GM23248 (cell line): ENCODE results near the gene ESYT3. TPM values are rescaled to one million over a fixed set of nuclear protein-coding genes. Genes with fewer than 3 reads are reported as not detected.

Experiments
- DNase-seq: peaks from one replicate; pipeline ENCODE4 v3.0.0-alpha.2; 2015
- H2AFZ ChIP-seq: fragments of 200-600 bp; sonication (generic); 2 replicates; pipeline ENCODE4 v1.6.1; 2016; ENCODE audit warnings: antibody characterized with exemption
- H3F3A ChIP-seq: fragments of 200-600 bp; sonication (generic); 2 replicates; pipeline ENCODE4 v1.6.1; 2016; ENCODE audit warnings: mild to moderate bottlenecking, antibody characterized with exemption, mixed run types; ENCODE audit not compliant: insufficient read depth
- H3K27ac ChIP-seq: fragments of 200-600 bp; sonication (generic); 2 replicates; pipeline ENCODE4 v1.5.1; 2016; ENCODE audit warnings: mild to moderate bottlenecking
- H3K27me3 ChIP-seq: fragments of 200-600 bp; sonication (generic); replicated peaks from 2 replicates; pipeline ENCODE4 v1.6.1; 2016; ENCODE audit warnings: mild to moderate bottlenecking; ENCODE audit not compliant: insufficient read depth
- H3K36me3 ChIP-seq: fragments of 200-600 bp; sonication (generic); 2 replicates; pipeline ENCODE4 v1.6.1; 2016; ENCODE audit warnings: low read depth, mild to moderate bottlenecking
- H3K4me1 ChIP-seq: fragments of 200-600 bp; sonication (generic); 2 replicates; pipeline ENCODE4 v1.6.1; 2016; ENCODE audit warnings: mild to moderate bottlenecking; ENCODE audit not compliant: insufficient read depth
- H3K4me2 ChIP-seq: fragments of 200-600 bp; sonication (generic); one replicate; pipeline ENCODE4 v1.6.1; 2016; ENCODE audit warnings: mild to moderate bottlenecking; ENCODE audit not compliant: unreplicated experiment
- H3K4me3 ChIP-seq: fragments of 200-600 bp; sonication (generic); 2 replicates; pipeline ENCODE4 v1.5.1; 2016; ENCODE audit warnings: mild to moderate bottlenecking
- H3K79me2 ChIP-seq: fragments of 200-600 bp; sonication (generic); 2 replicates; pipeline ENCODE4 v1.6.1; 2016; ENCODE audit warnings: mild to moderate bottlenecking; ENCODE audit not compliant: insufficient read depth
- H3K9ac ChIP-seq: fragments of 200-600 bp; sonication (generic); 2 replicates; pipeline ENCODE4 v1.6.1; 2016; ENCODE audit warnings: mild to moderate bottlenecking
- H3K9me2 ChIP-seq: fragments of 200-600 bp; sonication (generic); 2 replicates; pipeline ENCODE4 v1.6.1; 2016; ENCODE audit warnings: mixed run types, mild to moderate bottlenecking, moderate library complexity; ENCODE audit not compliant: insufficient read depth
- H3K9me3 ChIP-seq: fragments of 200-600 bp; sonication (generic); one replicate; pipeline ENCODE4 v1.6.1; 2017; ENCODE audit warnings: low read depth
- H4K20me1 ChIP-seq: fragments of 200-600 bp; sonication (generic); 2 replicates; pipeline ENCODE4 v1.6.0; 2016; ENCODE audit not compliant: insufficient read depth
- EZH2 ChIP-seq: fragments of 200-600 bp; sonication (generic); IDR thresholded peaks from 2 replicates; pipeline ENCODE4 v1.6.1; 2018; ENCODE audit warnings: antibody characterized with exemption, mild to moderate bottlenecking; ENCODE audit not compliant: insufficient read depth, poor library complexity, severe bottlenecking
- EZH2phosphoT487 ChIP-seq: fragments of 200-600 bp; sonication (generic); IDR thresholded peaks from 2 replicates; pipeline ENCODE4 v1.6.1; 2018; ENCODE audit warnings: antibody characterized with exemption, moderate library complexity, mild to moderate bottlenecking, low read depth; ENCODE audit not compliant: insufficient read depth
- WGBS, 2 experiments: methylation state at CpG; one replicate each; pipeline ENCODE4 v1.1.6; 2015 to 2017; ENCODE audit warnings: low lambda C conversion rate in 2 of 2, low coverage in 1 of 2; ENCODE audit errors: missing lambda C conversion rate in 2 of 2; 5-methylcytosine and 5-hydroxymethylcytosine counted together
- in situ Hi-C: fragments of 300-500 bp; cut with MboI; formaldehyde crosslinking; loops from 2 replicates; pipeline ENCODE4 v1.15.0; 2020
- polyA plus RNA-seq: library from polyadenylated mRNA; unstranded; fragments of >200 nt; fragmentation: Nextera tagmentation; extraction: Ambion mirVana; gene quantifications from 2 replicates; pipeline ENCODE4 v1.2.1, GENCODE V29; 2016
- total RNA-seq: library from RNA; depleted of rRNA; stranded (reverse); fragments of >200 nt; shearing (Covaris generic); gene quantifications from 2 replicates; pipeline ENCODE4 v1.2.3, GENCODE V29; 2014

The ESYT3 gene
- total and polyA plus RNA-seq, 2 experiments from 2014 or later = 0.48 to 1.3 TPM

DNA sequence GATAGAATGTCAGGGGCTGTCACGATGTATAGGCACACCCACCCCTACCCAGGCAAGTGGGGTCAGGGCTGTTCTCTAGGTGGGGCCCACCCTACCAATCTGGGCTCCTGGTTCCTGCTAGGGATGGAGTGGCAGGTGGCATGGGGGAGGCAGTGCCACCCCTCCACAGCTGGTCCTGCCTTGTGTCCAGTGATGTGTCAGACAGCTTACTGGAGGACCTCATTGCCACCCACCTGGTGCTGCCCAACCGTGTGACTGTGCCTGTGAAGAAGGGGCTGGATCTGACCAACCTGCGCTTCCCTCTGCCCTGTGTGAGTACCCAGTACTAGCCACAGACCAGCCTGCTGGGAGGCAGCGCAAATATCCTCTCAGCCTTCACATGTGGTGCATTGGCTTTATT, 27.5 kb downstream of the ESYT3 start:
- Histone ChIP-seq H3K27ac (no peak overlapping the region), H3K79me2 (no peaks in the 10 kb centered on the region), H3K27me3 (no peaks in the 10 kb centered on the region), H3K4me1 (peaks cover 8% of the 10 kb centered on the region; the same call in 1 of the 2 replicates), H3K9me2 (no peaks in the 10 kb centered on the region), H3K4me2 (no peak overlapping the region), H3K4me3 (no peak overlapping the region), H3K36me3 (no peaks in the 10 kb centered on the region), H3K9me3 (no peaks in the 10 kb centered on the region), H4K20me1 (no peaks in the 10 kb centered on the region), H2AFZ (no peak overlapping the region), H3F3A (no peaks in the 10 kb centered on the region), H3K9ac (no peak overlapping the region)
- in situ Hi-C loops = loop anchor here (25.0 kb wide), 1 partner anchor 450 kb away; no protein-coding TSS in a partner anchor
- 90 to 93% methylated on average over 4 of the region's 4 CpGs for WGBS, 2 experiments
- no peak for TF ChIP-seq EZH2
- TF ChIP-seq EZH2phosphoT487 = no peak
- DNase-seq = no peak

DNA sequence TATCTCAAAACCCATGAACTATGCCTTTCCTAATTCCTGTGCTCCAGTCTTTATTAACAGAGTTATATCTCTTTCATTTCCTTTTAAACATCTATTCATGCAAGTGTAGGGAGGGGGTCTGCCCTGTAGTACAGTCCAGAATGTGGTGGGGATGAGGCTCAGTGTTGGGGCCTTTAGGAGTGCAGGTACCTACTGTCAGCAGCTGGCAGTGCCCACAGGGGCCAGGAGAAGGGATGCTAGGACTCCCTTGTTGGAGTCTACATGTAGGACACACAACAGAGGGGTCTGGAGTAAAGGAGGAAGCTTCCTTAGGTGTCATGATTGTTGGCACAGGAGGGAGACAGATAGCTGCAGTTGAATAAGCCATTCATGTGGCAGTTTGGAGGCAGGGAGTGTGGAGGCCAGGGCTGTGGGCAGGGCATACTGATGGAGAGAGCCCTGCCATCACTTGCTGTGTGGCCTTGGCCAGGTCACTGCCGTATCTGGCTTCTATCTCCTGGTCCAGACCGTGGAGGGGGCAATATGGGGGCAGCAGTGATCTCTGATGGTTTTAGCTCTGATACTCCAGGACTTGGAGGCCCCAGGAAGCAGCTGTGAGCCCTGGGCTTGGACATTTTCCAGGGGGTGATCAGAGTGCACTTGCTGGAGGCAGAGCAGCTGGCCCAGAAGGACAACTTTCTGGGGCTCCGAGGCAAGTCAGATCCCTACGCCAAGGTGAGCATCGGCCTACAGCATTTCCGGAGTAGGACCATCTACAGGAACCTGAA, 29.5 kb downstream of the ESYT3 start:
- no peaks in the 10 kb centered on the region for H3F3A ChIP-seq
- TF ChIP-seq EZH2phosphoT487 (no peak), EZH2 (no peak)
- no peaks in the 10 kb centered on the region for H3K36me3 ChIP-seq
- DNase-seq = no peak
- no peaks in the 10 kb centered on the region for H4K20me1 ChIP-seq
- H3K27me3 ChIP-seq = no peaks in the 10 kb centered on the region
- H3K9me2 ChIP-seq = no peaks in the 10 kb centered on the region
- in situ Hi-C loops = loop anchor here (25.0 kb wide), 1 partner anchor 448 kb away; no protein-coding TSS in a partner anchor
- H2AFZ ChIP-seq = no peak overlapping the region
- no peak overlapping the region for H3K4me3 ChIP-seq
- WGBS, 2 experiments = 87 to 88% methylated on average over 6 of the region's 6 CpGs
- no peaks in the 10 kb centered on the region for H3K79me2 ChIP-seq
- no peak overlapping the region for H3K4me2 ChIP-seq
- H3K9ac ChIP-seq = no peak overlapping the region
- H3K4me1 ChIP-seq = peaks cover 8% of the 10 kb centered on the region; the same call in 1 of the 2 replicates
- no peak overlapping the region for H3K27ac ChIP-seq
- H3K9me3 ChIP-seq = no peaks in the 10 kb centered on the region

DNA sequence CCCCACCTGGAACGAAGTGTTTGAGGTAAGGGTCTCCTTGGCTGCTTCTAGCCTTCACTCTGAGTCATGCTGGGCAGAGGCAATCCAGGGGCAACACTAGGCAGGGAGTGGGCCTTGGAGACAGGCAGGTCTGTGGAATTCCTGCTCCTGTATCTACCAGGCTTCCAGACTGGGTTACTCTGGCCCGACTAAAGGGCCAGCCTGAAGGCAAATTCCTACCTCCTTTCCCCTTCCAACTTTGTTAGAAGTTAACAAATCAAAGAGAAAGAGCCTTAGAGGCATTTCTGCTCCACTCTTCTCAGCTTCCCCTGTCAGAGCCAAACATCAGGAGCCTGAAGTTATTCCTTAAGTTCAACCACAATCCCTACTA, 30.1 kb downstream of the ESYT3 start:
- DNase-seq = no peak
- Histone ChIP-seq H3F3A (no peaks in the 10 kb centered on the region), H2AFZ (no peak overlapping the region), H3K9ac (no peak overlapping the region), H3K9me3 (no peaks in the 10 kb centered on the region), H3K9me2 (no peaks in the 10 kb centered on the region), H3K36me3 (no peaks in the 10 kb centered on the region), H4K20me1 (no peaks in the 10 kb centered on the region), H3K4me2 (no peak overlapping the region), H3K4me3 (no peak overlapping the region), H3K79me2 (no peaks in the 10 kb centered on the region), H3K27me3 (no peaks in the 10 kb centered on the region), H3K27ac (no peak overlapping the region), H3K4me1 (peaks cover 8% of the 10 kb centered on the region; the same call in 1 of the 2 replicates)
- no peak for TF ChIP-seq EZH2
- TF ChIP-seq EZH2phosphoT487 = no peak
- WGBS, 2 experiments = 92% methylated on average over 2 of the region's 2 CpGs
- in situ Hi-C loops = loop anchor here (25.0 kb wide), 1 partner anchor 448 kb away; no protein-coding TSS in a partner anchor

DNA sequence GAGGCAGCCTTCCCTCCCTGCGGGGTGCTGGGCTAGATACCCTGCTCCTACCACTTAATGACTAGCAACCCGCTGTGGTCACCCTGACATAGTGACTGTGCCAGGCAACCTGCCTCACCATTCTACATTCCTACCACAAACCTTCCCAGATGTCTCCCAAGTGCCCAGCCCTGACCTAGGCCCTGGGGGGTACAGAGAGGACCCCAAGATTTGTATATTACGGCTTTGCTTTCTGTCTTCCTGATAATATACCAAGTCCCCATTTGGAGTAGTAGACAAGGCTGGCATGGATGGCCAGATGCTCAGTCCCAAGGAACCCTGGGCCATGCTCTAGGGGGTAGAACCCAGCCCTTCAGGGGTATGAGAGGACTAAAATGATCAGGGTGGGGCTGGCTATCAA, 31.0 kb downstream of the ESYT3 start:
- TF ChIP-seq EZH2 = no peak
- TF ChIP-seq EZH2phosphoT487 = no peak
- WGBS, 2 experiments = 96 to 100% methylated on average over 3 of the region's 3 CpGs
- Histone ChIP-seq H4K20me1 (no peaks in the 10 kb centered on the region), H3K27ac (no peak overlapping the region), H3K27me3 (no peaks in the 10 kb centered on the region), H3K9ac (no peak overlapping the region), H3K79me2 (no peaks in the 10 kb centered on the region), H3F3A (no peaks in the 10 kb centered on the region), H3K4me1 (peaks cover 8% of the 10 kb centered on the region; the same call in 1 of the 2 replicates), H3K9me3 (no peaks in the 10 kb centered on the region), H3K4me3 (no peak overlapping the region), H2AFZ (no peak overlapping the region), H3K9me2 (no peaks in the 10 kb centered on the region), H3K4me2 (no peak overlapping the region), H3K36me3 (no peaks in the 10 kb centered on the region)
- DNase-seq = no peak
- in situ Hi-C loops = loop anchor here (25.0 kb wide), 1 partner anchor 447 kb away; no protein-coding TSS in a partner anchor
